HepG2 (cell line): Measurements from ENCODE around the gene SAMD5. TPM values are rescaled to one million over a fixed set of nuclear protein-coding genes. Genes with fewer than 3 reads are reported as not detected.

Source experiments
- ATAC-seq: fragments of 200-7000 bp; cut with Tn5 transposase; 3 replicates; pipeline ENCODE4 v1.9.1; 2020; ENCODE audit warnings: mild to moderate bottlenecking, moderate library complexity
- BruUV-seq: library from RNA; stranded (reverse); fragments of 400-500 nt; replicated peaks from 2 replicates; lab custom pipeline; 2021; lab: Mats Ljungman, UMichigan
- CTCF ChIA-PET: fragments of 300-600 bp; formaldehyde crosslinking; extraction: SDS; loops from one replicate; lab custom pipeline; 2021; ENCODE audit warnings: low total read pairs, inconsistent platforms, low intra/inter-chr PET ratio; lab: Yijun Ruan, JAX
- POLR2A ChIA-PET: fragments of 350-600 bp; sonication (Branson Sonifier 250); formaldehyde crosslinking; loops from one replicate; lab custom pipeline; 2020; ENCODE audit warnings: antibody characterized with exemption, inconsistent platforms; lab: Yijun Ruan, JAX
- DNase-seq: peaks from one replicate; pipeline ENCODE4 v3.0.0-alpha.2; 2015; ENCODE audit warnings: low spot score
- FAIRE-seq: peaks from 3 replicates; lab custom pipeline; 2011; peaks lifted over from hg19 to GRCh38; lab: Jason Lieb, UNC
- H2AFZ ChIP-seq: one replicate; pipeline ENCODE4 v1.6.1; 2011; ENCODE audit warnings: low read length, inconsistent platforms
- H3K27ac ChIP-seq: fragments of 300-600 bp; 3 replicates; pipeline ENCODE4 v1.8.0; 2011; ENCODE audit warnings: mixed run types, mild to moderate bottlenecking, mixed read lengths, low read length, inconsistent platforms; ENCODE audit not compliant: insufficient read depth; ENCODE audit errors: extremely low read length
- H3K27me3 ChIP-seq, 2 experiments: fragments of 200-600 bp in 1 of 2; 2 replicates in 1 of 2; 3 replicates in 1 of 2; pipeline versions ENCODE4 v1.6.0 to v1.8.0; 2011; ENCODE audit warnings: low read length in 2 of 2, mild to moderate bottlenecking in 2 of 2, moderate library complexity in 2 of 2, inconsistent platforms in 1 of 2; ENCODE audit not compliant: insufficient read depth in 2 of 2, control insufficient read depth in 1 of 2
- H3K36me3 ChIP-seq, 2 experiments: fragments of 200-600 bp in 1 of 2; replicated peaks in 1 of 2; 2 replicates in 1 of 2; 3 replicates in 1 of 2; pipeline versions ENCODE4 v1.5.1 to v1.8.0; 2011; ENCODE audit warnings: low read length in 2 of 2, inconsistent platforms in 1 of 2; ENCODE audit not compliant: insufficient read depth in 2 of 2, control insufficient read depth in 1 of 2
- H3K4me1 ChIP-seq: 2 replicates; pipeline ENCODE4 v1.5.1; 2012; ENCODE audit warnings: low read length, inconsistent platforms; ENCODE audit not compliant: insufficient read depth
- H3K4me2 ChIP-seq: 2 replicates; pipeline ENCODE4 v1.6.0; 2011; ENCODE audit warnings: low read depth, low read length, inconsistent platforms
- H3K4me3 ChIP-seq, 3 experiments: fragments of 200-600 bp in 1 of 3; sonication (generic), shearing (Covaris generic) in 1 of 3; replicated peaks in 1 of 3; 2 replicates each; pipeline ENCODE4 v1.5.1; 2011 to 2016; ENCODE audit warnings: low read length in 3 of 3, inconsistent platforms in 2 of 3, low read depth in 2 of 3, mild to moderate bottlenecking in 2 of 3, control low read depth in 1 of 3, mixed read lengths in 1 of 3; ENCODE audit not compliant: insufficient read depth in 1 of 3
- H3K79me2 ChIP-seq: one replicate; pipeline ENCODE4 v1.6.1; 2011; ENCODE audit warnings: low read length, inconsistent platforms; ENCODE audit not compliant: insufficient read depth
- H3K9ac ChIP-seq: 2 replicates; pipeline ENCODE4 v1.6.0; 2011; ENCODE audit warnings: mild to moderate bottlenecking, low read depth, low read length, inconsistent platforms; ENCODE audit not compliant: insufficient read depth
- H3K9me3 ChIP-seq: 2 replicates; pipeline ENCODE4 v1.5.1; 2012; ENCODE audit warnings: mild to moderate bottlenecking, low read length
- H4K20me1 ChIP-seq: 2 replicates; pipeline ENCODE4 v1.6.0; 2011; ENCODE audit warnings: inconsistent platforms, mild to moderate bottlenecking, low read length, moderate library complexity; ENCODE audit not compliant: insufficient read depth
- ETS1 ChIP-seq: sonication (generic); formaldehyde crosslinking; IDR thresholded peaks from 2 replicates; pipeline ENCODE4 v1.4.0; 2020; ENCODE audit warnings: missing genetic modification reagents
- HNF4A ChIP-seq: sonication (generic); formaldehyde crosslinking; IDR thresholded peaks from 2 replicates; pipeline ENCODE4 v1.4.0; 2020; ENCODE audit warnings: missing genetic modification reagents
- KAT8 ChIP-seq: IDR thresholded peaks from 2 replicates; pipeline ENCODE4 v1.6.1; 2016; ENCODE audit warnings: missing genetic modification reagents, missing compliant biosample characterization
- NR2F1 ChIP-seq, 2 experiments: fragments of 450-650 bp in 1 of 2; formaldehyde crosslinking in 1 of 2; IDR thresholded peaks; 2 replicates each; pipeline versions ENCODE4 v1.5.0 to v1.6.1; 2016 to 2020; ENCODE audit warnings: mild to moderate bottlenecking in 1 of 2, missing compliant biosample characterization in 1 of 2, missing genetic modification reagents in 1 of 2, moderate library complexity in 1 of 2
- POLR2G ChIP-seq: fragments of 200-400 bp; formaldehyde crosslinking; IDR thresholded peaks from 2 replicates; pipeline ENCODE4 v1.6.1; 2018; ENCODE audit warnings: mild to moderate bottlenecking, low read depth, low read length, moderate library complexity
- SSRP1 ChIP-seq: IDR thresholded peaks from 2 replicates; pipeline ENCODE4 v1.6.1; 2016; ENCODE audit warnings: control low read depth
- TOPORS ChIP-seq: sonication (generic); formaldehyde crosslinking; IDR thresholded peaks from 2 replicates; pipeline ENCODE4 v1.8.0; 2023; ENCODE audit warnings: mild to moderate bottlenecking, missing genetic modification reagents
- ZBTB26 ChIP-seq: IDR thresholded peaks from 2 replicates; pipeline ENCODE4 v1.6.1; 2016; ENCODE audit warnings: missing compliant biosample characterization, missing genetic modification reagents, borderline replicate concordance
- ZFX ChIP-seq: sonication (generic); formaldehyde crosslinking; IDR thresholded peaks from 2 replicates; pipeline ENCODE4 v1.4.0; 2020; ENCODE audit warnings: mild to moderate bottlenecking, low read depth, missing genetic modification reagents, moderate library complexity
- ZMAT3 ChIP-seq: sonication (generic); formaldehyde crosslinking; conservative IDR thresholded peaks from 2 replicates; pipeline ENCODE4 v1.7.0; 2021; ENCODE audit warnings: missing genetic modification reagents
- ZNF431 ChIP-seq: sonication (generic); formaldehyde crosslinking; IDR thresholded peaks from 2 replicates; pipeline ENCODE4 v1.9.0; 2022; ENCODE audit warnings: missing genetic modification reagents, low read depth, mild to moderate bottlenecking, borderline replicate concordance
- ZNF747 ChIP-seq: sonication (generic); formaldehyde crosslinking; IDR thresholded peaks from 2 replicates; pipeline ENCODE4 v1.8.1; 2023; ENCODE audit warnings: missing genetic modification reagents, mild to moderate bottlenecking, borderline replicate concordance
- ZNF83 ChIP-seq: sonication (generic); formaldehyde crosslinking; IDR thresholded peaks from 2 replicates; pipeline ENCODE4 v1.4.0; 2020; ENCODE audit warnings: missing genetic modification reagents, mild to moderate bottlenecking, borderline replicate concordance
- WGBS: methylation state at CpG from one replicate; pipeline ENCODE4 v1.1.6; 2017; ENCODE audit warnings: low lambda C conversion rate; 5-methylcytosine and 5-hydroxymethylcytosine counted together
- in situ Hi-C: cut with HindIII; loops from 2 replicates; pipeline ENCODE4 v1.10.0; 2017; ENCODE audit warnings: low pct_unique_long_range_greater_than_20kb; ENCODE audit not compliant: extremely low pct_ligation_motif_present
- intact Hi-C: fragments of 100-400 bp; cut with micrococcal nuclease; formaldehyde crosslinking; loops from one replicate; pipeline ENCODE4 v1.10.0; 2022; ENCODE audit not compliant: unreplicated experiment
- polyA plus RNA-seq, 8 experiments: library from polyadenylated mRNA; depleted of rRNA in 3 of 8; stranded (reverse) in 7 of 8; unstranded in 1 of 8; fragments of >200 nt; fragmentation: Illumina TruSeq in 4 of 8; extraction: Trizol in 4 of 8; gene quantifications; 2 replicates each; pipeline versions ENCODE4 v1.2.1 to v1.2.3, GENCODE V29; 2011 to 2016; ENCODE audit warnings: low read depth in 4 of 8, missing spikeins in 1 of 8, mixed read lengths in 1 of 8; ENCODE audit not compliant: insufficient read depth in 1 of 8
- total RNA-seq, 5 experiments: library from RNA; depleted of rRNA; stranded (reverse); fragments of >200 nt; fragmentation: Illumina TruSeq; extraction: Trizol; gene quantifications; 2 replicates each; pipeline ENCODE4 v1.2.3, GENCODE V29; 2016; ENCODE audit warnings: low read depth in 1 of 5

SAMD5 gene
- total and polyA plus RNA-seq, 2 of the 13 experiments (the other 11 are each of a cell fraction or from before 2014, with no cell fraction given): 0.02 to 0.07 TPM

- Histone ChIP-seq H3K79me2 (no peaks in the 10 kb centered on the region), H3K4me2 (no peak overlapping the region), H3K27me3 (peaks cover 0 to 8% of the 10 kb centered on the region in 2 experiments; a peak in 2 of 5 replicates), H2AFZ (no peak overlapping the region), H3K9me3 (no peaks in the 10 kb centered on the region), H4K20me1 (no peaks in the 10 kb centered on the region), H3K27ac (no peak overlapping the region), H3K4me3 (no peak overlapping the region), H3K9ac (no peak overlapping the region), H3K36me3 (no peaks in the 10 kb centered on the region), H3K4me1 (no peaks in the 10 kb centered on the region)
- FAIRE-seq: no peak
- no peak for ATAC-seq
- no TSS peak for BruUV-seq
- intact Hi-C loops (no loop called here), in situ Hi-C loops (no loop called here)
- no peak for TF ChIP-seq ZNF747 (CRISPR knock-in tag)
- TF ChIP-seq ETS1 (CRISPR knock-in tag): no peak
- TF ChIP-seq ZNF83 (CRISPR knock-in tag): no peak
- no peak for TF ChIP-seq HNF4A
- TF ChIP-seq TOPORS (CRISPR knock-in tag): no peak
- no peak for TF ChIP-seq ZMAT3 (CRISPR knock-in tag)
- no peak for TF ChIP-seq POLR2G
- no peak for TF ChIP-seq ZFX (CRISPR knock-in tag)
- no peak for TF ChIP-seq ZBTB26 (CRISPR knock-in tag)
- TF ChIP-seq KAT8 (CRISPR knock-in tag): no peak
- TF ChIP-seq SSRP1 (CRISPR knock-in tag): no peak
- no peak for TF ChIP-seq ZNF431
- no peak for TF ChIP-seq NR2F1 (CRISPR knock-in tag; IDR thresholded peaks at IDR 0.05)
- 7% methylated on average over 1 of the region's 1 CpG for WGBS
- ChIA-PET POLR2A (no interaction called here), CTCF (no interaction called here)
- no peak for DNase-seq
Observed at GRCh38 chr6:147582991-147583390, 74.5 kb downstream of the SAMD5 start.
